Globus pallidus (tissue), 1 donor: ENCODE results near the gene STX19.
"Not testable (repeated sequence)": the region's sequence is repeated elsewhere in the genome, so short reads cannot be mapped to it uniquely, and the experiment has no call there.

ENCODE experiments used
- DNase-seq: peaks from one replicate; pipeline ENCODE4 v3.0.0-alpha.2; 2015; ENCODE audit warnings: low spot score

The STX19 gene

DNA sequence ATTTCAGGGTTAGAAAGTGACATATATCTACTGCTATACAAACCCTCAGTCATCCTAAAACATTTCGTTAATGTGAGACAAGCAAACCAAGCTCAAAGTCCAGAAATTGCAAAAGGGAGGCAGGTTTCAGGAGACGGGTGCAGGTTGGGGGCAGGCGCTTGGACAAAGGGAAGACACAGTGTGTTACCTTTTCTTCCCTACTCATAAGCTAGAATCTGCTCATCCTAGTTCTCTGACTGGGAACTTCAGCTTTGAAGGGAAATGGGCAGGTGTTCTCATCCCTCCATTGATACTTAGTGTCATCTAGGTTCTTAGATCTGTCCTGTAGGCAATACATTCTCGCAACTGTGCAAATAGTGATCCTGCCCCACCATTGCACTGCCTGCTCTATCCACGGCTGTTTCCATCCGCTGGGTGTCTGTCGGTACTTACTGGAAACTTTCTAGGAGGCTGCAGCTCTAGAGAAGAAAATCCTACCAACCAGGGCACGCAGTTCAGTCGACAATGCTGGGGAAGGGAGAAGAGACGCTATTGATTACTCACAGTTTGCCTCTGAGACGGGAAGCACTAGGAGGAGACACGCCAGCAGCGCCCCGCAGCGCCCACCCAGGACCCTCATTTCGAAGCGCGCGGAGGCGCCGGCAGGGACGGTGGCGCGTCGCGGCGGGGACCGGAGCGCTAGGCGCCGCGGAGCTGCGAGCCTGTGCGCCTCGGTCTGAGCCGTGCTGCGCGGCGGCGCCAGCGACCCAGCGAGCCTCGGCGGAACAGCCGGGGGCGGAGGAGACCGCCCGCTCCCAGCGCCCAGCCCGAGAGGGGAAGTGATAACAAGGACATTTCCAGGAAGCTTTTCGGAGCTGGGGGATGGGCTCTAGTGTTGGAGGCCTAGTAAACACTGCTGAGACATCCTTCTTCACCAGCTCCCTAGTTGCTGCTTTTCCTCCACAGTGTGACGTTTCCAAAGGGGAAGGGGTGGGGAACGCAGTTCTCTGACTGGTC lies 55.0 kb downstream of the STX19 start, which contains the start of gene PROS1:
Gene PROS1 (minus strand): TSS at position 766 of the 996 bp plus-strand sequence. CDS start 147 bp downstream, at position 619.
- peak; percentile 63 for DNase-seq

GRCh38 chr3:93969997-93970396 lies 58.4 kb downstream of the STX19 start:
- DNase-seq, result no peak

DNA sequence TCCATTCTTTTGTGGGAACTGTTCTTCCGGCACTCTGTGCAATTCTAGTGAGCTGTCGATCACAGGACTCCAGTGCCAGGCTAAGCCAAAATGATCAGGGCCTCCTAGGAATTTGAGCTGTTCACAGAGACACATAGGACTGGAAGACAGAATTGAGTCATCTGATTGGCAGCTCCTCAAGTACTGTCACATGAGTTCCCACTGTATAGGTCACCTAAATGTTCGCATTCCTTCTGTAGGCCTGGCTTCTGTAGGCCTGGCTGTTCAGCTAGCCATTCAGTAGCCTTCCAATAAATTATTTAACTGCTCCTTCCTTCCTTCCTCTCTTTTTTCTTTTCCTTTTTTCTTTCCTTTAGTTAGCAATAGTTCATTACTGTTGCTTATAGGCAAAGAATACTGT lies 59.0 kb downstream of the STX19 start:
- no peak for DNase-seq

- not testable (repeated sequence) for DNase-seq
Observed at GRCh38 chr3:93965106-93965505, 63.3 kb downstream of the STX19 start.
